HG03565 (cell line): ENCODE data around the gene NXPE3.

ENCODE experiments used
- ATAC-seq: cut with Tn5 transposase; IDR thresholded peaks from one replicate; pipeline ENCODE4 v1.9.1; 2021; ENCODE audit warnings: mild to moderate bottlenecking, moderate library complexity; ENCODE audit not compliant: unreplicated experiment

NXPE3 gene

GRCh38 chr3:101873619-101874018, 94.6 kb downstream of the NXPE3 start:
- ATAC-seq: no peak

- ATAC-seq: no peak
Observed at GRCh38 chr3:101876142-101876541, 97.1 kb downstream of the NXPE3 start.
